Colonic mucosa (tissue), 4 donors: Measurements from ENCODE around the gene LRRC14B. TPM values are rescaled to one million over a fixed set of nuclear protein-coding genes. Genes with fewer than 3 reads are reported as not detected.

Experiments
- DNase-seq: peaks from one replicate; pipeline ENCODE4 v3.0.0-alpha.2; 2020
- H3K27ac ChIP-seq: fragments of 200-600 bp; one replicate; pipeline ENCODE4 v1.8.0; 2021
- H3K27me3 ChIP-seq: fragments of 200-600 bp; one replicate; pipeline ENCODE4 v1.8.0; 2021
- H3K36me3 ChIP-seq: fragments of 200-600 bp; one replicate; pipeline ENCODE4 v1.8.0; 2021
- H3K4me1 ChIP-seq: fragments of 200-600 bp; one replicate; pipeline ENCODE4 v1.8.0; 2021; ENCODE audit warnings: mild to moderate bottlenecking
- H3K4me3 ChIP-seq: fragments of 200-600 bp; one replicate; pipeline ENCODE4 v1.8.0; 2021
- H3K9ac ChIP-seq, 2 donors: one replicate each; pipeline ENCODE4 v1.7.0; 2013; ENCODE audit warnings: control low read depth in 2 of 2, low read depth in 2 of 2, low read length in 2 of 2
- H3K9me3 ChIP-seq: fragments of 200-600 bp; one replicate; pipeline ENCODE4 v1.8.0; 2021
- CTCF ChIP-seq: fragments of 200-600 bp; IDR thresholded peaks from one replicate; pipeline ENCODE4 v1.8.0; 2022; ENCODE audit warnings: antibody characterized with exemption, mild to moderate bottlenecking
- intact Hi-C: fragments of 100-400 bp; cut with DNase I; formaldehyde crosslinking; loops from one replicate; pipeline ENCODE4 v1.14.1; 2022
- total RNA-seq, 2 donors: library from RNA; stranded (reverse); fragmentation: NEBNext Ultra II Directional in 1 of 2; extraction: Animal tissue kit (Norgen Biotek cat#: 25700) in 1 of 2; gene quantifications; one replicate each; pipeline ENCODE4 v1.2.1, GENCODE V29; 2021
- donor health status: healthy.
- donor health status: DM: no; HTN: no; CAD: no.
- donor health status: DM: no; HTN: no; CAD: no.

LRRC14B gene
- total RNA-seq, 2 donors from 2014 or later = not detected

GRCh38 chr5:182126-182525, 9.2 kb upstream of the LRRC14B start:
- Histone ChIP-seq H3K36me3 (no peaks in the 10 kb centered on the region), H3K9me3 (no peaks in the 10 kb centered on the region), H3K27me3 (no peaks in the 10 kb centered on the region), H3K4me3 (no peak overlapping the region), H3K4me1 (no peaks in the 10 kb centered on the region), H3K9ac (no peak overlapping the region), H3K27ac (no peak overlapping the region)
- TF ChIP-seq CTCF = no peak
- no peak for DNase-seq
- intact Hi-C loops = no loop called here

- Histone ChIP-seq H3K9ac (no peak overlapping the region), H3K27me3 (no peaks in the 10 kb centered on the region), H3K4me3 (no peak overlapping the region), H3K4me1 (no peaks in the 10 kb centered on the region), H3K9me3 (no peaks in the 10 kb centered on the region), H3K27ac (no peak overlapping the region), H3K36me3 (no peaks in the 10 kb centered on the region)
- intact Hi-C loops = no loop called here
- DNase-seq = no peak
- no peak for TF ChIP-seq CTCF
Observed at GRCh38 chr5:184471-184870, 6.8 kb upstream of the LRRC14B start.

GRCh38 chr5:185095-186070, 5.9 kb upstream of the LRRC14B start:
- Histone ChIP-seq H3K27me3 (no peaks in the 10 kb centered on the region), H3K9me3 (no peaks in the 10 kb centered on the region), H3K36me3 (no peaks in the 10 kb centered on the region), H3K4me1 (no peaks in the 10 kb centered on the region), H3K4me3 (no peak overlapping the region), H3K27ac (no peak overlapping the region), H3K9ac (no peak overlapping the region)
- intact Hi-C loops = no loop called here
- DNase-seq = no peak
- TF ChIP-seq CTCF = no peak

- no peak for TF ChIP-seq CTCF
- intact Hi-C loops = no loop called here
Observed at GRCh38 chr5:186091-187041, 4.9 kb upstream of the LRRC14B start.

GRCh38 chr5:187042-187431, 4.3 kb upstream of the LRRC14B start:
- H3K4me3 ChIP-seq = no peak overlapping the region
- intact Hi-C loops = no loop called here
- TF ChIP-seq CTCF = no peak
- peaks cover 8% of the 10 kb centered on the region for H3K27me3 ChIP-seq
- no peak overlapping the region for H3K9ac ChIP-seq
- H3K4me1 ChIP-seq = no peaks in the 10 kb centered on the region
- no peak overlapping the region for H3K27ac ChIP-seq
- DNase-seq = no peak
- no peaks in the 10 kb centered on the region for H3K9me3 ChIP-seq
- no peaks in the 10 kb centered on the region for H3K36me3 ChIP-seq

More at GRCh38 chr5:186091-187041, 4.9 kb upstream of the LRRC14B start:
- H3K36me3 ChIP-seq = no peaks in the 10 kb centered on the region
- H3K27me3 ChIP-seq = peaks cover 3% of the 10 kb centered on the region
- H3K27ac ChIP-seq = no peak overlapping the region
- DNase-seq = no peak
- no peaks in the 10 kb centered on the region for H3K9me3 ChIP-seq
- no peak overlapping the region for H3K9ac ChIP-seq
- H3K4me3 ChIP-seq = no peak overlapping the region
- no peaks in the 10 kb centered on the region for H3K4me1 ChIP-seq
